HepG2 (cell line): ENCODE results near the gene IL1RAP. TPM values are rescaled to one million over a fixed set of nuclear protein-coding genes. Genes with fewer than 3 reads are reported as not detected.

Experiments used
- ATAC-seq: fragments of 200-7000 bp; cut with Tn5 transposase; 3 replicates; pipeline ENCODE4 v1.9.1; 2020; ENCODE audit warnings: mild to moderate bottlenecking, moderate library complexity
- BruUV-seq: library from RNA; stranded (reverse); fragments of 400-500 nt; replicated peaks from 2 replicates; lab custom pipeline; 2021; lab: Mats Ljungman, UMichigan
- CTCF ChIA-PET: fragments of 300-600 bp; formaldehyde crosslinking; extraction: SDS; loops from one replicate; lab custom pipeline; 2021; ENCODE audit warnings: low total read pairs, inconsistent platforms, low intra/inter-chr PET ratio; lab: Yijun Ruan, JAX
- POLR2A ChIA-PET: fragments of 350-600 bp; sonication (Branson Sonifier 250); formaldehyde crosslinking; loops from one replicate; lab custom pipeline; 2020; ENCODE audit warnings: antibody characterized with exemption, inconsistent platforms; lab: Yijun Ruan, JAX
- DNase-seq: peaks from one replicate; pipeline ENCODE4 v3.0.0-alpha.2; 2015; ENCODE audit warnings: low spot score
- FAIRE-seq: peaks from 3 replicates; lab custom pipeline; 2011; peaks lifted over from hg19 to GRCh38; lab: Jason Lieb, UNC
- H2AFZ ChIP-seq: one replicate; pipeline ENCODE4 v1.6.1; 2011; ENCODE audit warnings: low read length, inconsistent platforms
- H3K27ac ChIP-seq: fragments of 300-600 bp; 3 replicates; pipeline ENCODE4 v1.8.0; 2011; ENCODE audit warnings: mixed run types, mild to moderate bottlenecking, mixed read lengths, low read length, inconsistent platforms; ENCODE audit not compliant: insufficient read depth; ENCODE audit errors: extremely low read length
- H3K27me3 ChIP-seq, 2 experiments: fragments of 200-600 bp in 1 of 2; 2 replicates in 1 of 2; 3 replicates in 1 of 2; pipeline versions ENCODE4 v1.6.0 to v1.8.0; 2011; ENCODE audit warnings: low read length in 2 of 2, mild to moderate bottlenecking in 2 of 2, moderate library complexity in 2 of 2, inconsistent platforms in 1 of 2; ENCODE audit not compliant: insufficient read depth in 2 of 2, control insufficient read depth in 1 of 2
- H3K36me3 ChIP-seq, 2 experiments: fragments of 200-600 bp in 1 of 2; replicated peaks in 1 of 2; 2 replicates in 1 of 2; 3 replicates in 1 of 2; pipeline versions ENCODE4 v1.5.1 to v1.8.0; 2011; ENCODE audit warnings: low read length in 2 of 2, inconsistent platforms in 1 of 2; ENCODE audit not compliant: insufficient read depth in 2 of 2, control insufficient read depth in 1 of 2
- H3K4me1 ChIP-seq: 2 replicates; pipeline ENCODE4 v1.5.1; 2012; ENCODE audit warnings: low read length, inconsistent platforms; ENCODE audit not compliant: insufficient read depth
- H3K4me2 ChIP-seq: 2 replicates; pipeline ENCODE4 v1.6.0; 2011; ENCODE audit warnings: low read depth, low read length, inconsistent platforms
- H3K4me3 ChIP-seq, 3 experiments: fragments of 200-600 bp in 1 of 3; sonication (generic), shearing (Covaris generic) in 1 of 3; replicated peaks in 1 of 3; 2 replicates each; pipeline ENCODE4 v1.5.1; 2011 to 2016; ENCODE audit warnings: low read length in 3 of 3, inconsistent platforms in 2 of 3, low read depth in 2 of 3, mild to moderate bottlenecking in 2 of 3, control low read depth in 1 of 3, mixed read lengths in 1 of 3; ENCODE audit not compliant: insufficient read depth in 1 of 3
- H3K79me2 ChIP-seq: one replicate; pipeline ENCODE4 v1.6.1; 2011; ENCODE audit warnings: low read length, inconsistent platforms; ENCODE audit not compliant: insufficient read depth
- H3K9ac ChIP-seq: 2 replicates; pipeline ENCODE4 v1.6.0; 2011; ENCODE audit warnings: mild to moderate bottlenecking, low read depth, low read length, inconsistent platforms; ENCODE audit not compliant: insufficient read depth
- H3K9me3 ChIP-seq: 2 replicates; pipeline ENCODE4 v1.5.1; 2012; ENCODE audit warnings: mild to moderate bottlenecking, low read length
- H4K20me1 ChIP-seq: 2 replicates; pipeline ENCODE4 v1.6.0; 2011; ENCODE audit warnings: inconsistent platforms, mild to moderate bottlenecking, low read length, moderate library complexity; ENCODE audit not compliant: insufficient read depth
- GABPA ChIP-seq, 2 experiments: IDR thresholded peaks; 2 replicates each; pipeline ENCODE4 v1.6.1; 2011 to 2016; ENCODE audit warnings: low read depth in 2 of 2, low read length in 1 of 2, missing biosample characterization in 1 of 2, missing genetic modification characterization in 1 of 2
- HNF1B ChIP-seq: sonication (generic); formaldehyde crosslinking; IDR thresholded peaks from 2 replicates; pipeline ENCODE4 v1.5.1; 2020; ENCODE audit warnings: mild to moderate bottlenecking, moderate library complexity, missing genetic modification reagents
- MEF2D ChIP-seq: sonication (generic); formaldehyde crosslinking; IDR thresholded peaks from 2 replicates; pipeline ENCODE4 v1.5.1; 2020; ENCODE audit warnings: mild to moderate bottlenecking, missing genetic modification reagents
- MEIS2 ChIP-seq: sonication (generic); formaldehyde crosslinking; IDR thresholded peaks from 2 replicates; pipeline ENCODE4 v1.9.0; 2021; ENCODE audit warnings: mild to moderate bottlenecking, missing genetic modification reagents
- NCOA5 ChIP-seq: sonication (generic); formaldehyde crosslinking; IDR thresholded peaks from 2 replicates; pipeline ENCODE4 v1.4.0; 2020; ENCODE audit warnings: missing genetic modification reagents
- PAWR ChIP-seq: sonication (generic); formaldehyde crosslinking; IDR thresholded peaks from 2 replicates; pipeline ENCODE4 v1.4.0; 2020; ENCODE audit warnings: missing genetic modification reagents, mild to moderate bottlenecking, borderline replicate concordance
- TRIM24 ChIP-seq: sonication (generic); formaldehyde crosslinking; IDR thresholded peaks from 2 replicates; pipeline ENCODE4 v1.8.0; 2022; ENCODE audit warnings: mild to moderate bottlenecking, missing genetic modification reagents
- ZBTB10 ChIP-seq: sonication (generic); formaldehyde crosslinking; IDR thresholded peaks from 2 replicates; pipeline ENCODE4 v1.4.0; 2020; ENCODE audit warnings: missing genetic modification reagents, borderline replicate concordance
- ZBTB42 ChIP-seq: sonication (generic); formaldehyde crosslinking; IDR thresholded peaks from 2 replicates; pipeline ENCODE4 v1.5.0; 2020; ENCODE audit warnings: mild to moderate bottlenecking, missing genetic modification reagents
- ZNF230 ChIP-seq: sonication (generic); formaldehyde crosslinking; IDR thresholded peaks from 2 replicates; pipeline ENCODE4 v1.4.0; 2020; ENCODE audit warnings: mild to moderate bottlenecking, missing genetic modification reagents
- ZNF264 ChIP-seq: sonication (generic); formaldehyde crosslinking; IDR thresholded peaks from 2 replicates; pipeline ENCODE4 v1.4.0; 2020; ENCODE audit warnings: missing genetic modification reagents
- ZNF367 ChIP-seq: sonication (generic); formaldehyde crosslinking; IDR thresholded peaks from 2 replicates; pipeline ENCODE4 v1.4.0; 2020; ENCODE audit warnings: missing genetic modification reagents, borderline replicate concordance
- ZNF414 ChIP-seq: sonication (generic); formaldehyde crosslinking; IDR thresholded peaks from 2 replicates; pipeline ENCODE4 v1.5.0; 2020; ENCODE audit warnings: missing genetic modification reagents
- ZNF570 ChIP-seq: sonication (generic); formaldehyde crosslinking; IDR thresholded peaks from 2 replicates; pipeline ENCODE4 v1.4.0; 2020; ENCODE audit warnings: mild to moderate bottlenecking, missing genetic modification reagents, borderline replicate concordance
- ZNF775 ChIP-seq: sonication (generic); formaldehyde crosslinking; IDR thresholded peaks from 2 replicates; pipeline ENCODE4 v1.4.0; 2020; ENCODE audit warnings: missing genetic modification reagents, mild to moderate bottlenecking, moderate library complexity, borderline replicate concordance
- ZNF883 ChIP-seq: sonication (generic); formaldehyde crosslinking; IDR thresholded peaks from 2 replicates; pipeline ENCODE4 v1.5.1; 2020; ENCODE audit warnings: mild to moderate bottlenecking, missing genetic modification reagents; ENCODE audit errors: not compliant biosample characterization
- ZNF891 ChIP-seq: sonication (generic); formaldehyde crosslinking; IDR thresholded peaks from 2 replicates; pipeline ENCODE4 v1.5.0; 2020; ENCODE audit warnings: mild to moderate bottlenecking, missing genetic modification reagents
- WGBS: methylation state at CpG from one replicate; pipeline ENCODE4 v1.1.6; 2017; ENCODE audit warnings: low lambda C conversion rate; 5-methylcytosine and 5-hydroxymethylcytosine counted together
- in situ Hi-C: cut with HindIII; loops from 2 replicates; pipeline ENCODE4 v1.10.0; 2017; ENCODE audit warnings: low pct_unique_long_range_greater_than_20kb; ENCODE audit not compliant: extremely low pct_ligation_motif_present
- intact Hi-C: fragments of 100-400 bp; cut with micrococcal nuclease; formaldehyde crosslinking; loops from one replicate; pipeline ENCODE4 v1.10.0; 2022; ENCODE audit not compliant: unreplicated experiment
- polyA plus RNA-seq, 8 experiments: library from polyadenylated mRNA; depleted of rRNA in 3 of 8; stranded (reverse) in 7 of 8; unstranded in 1 of 8; fragments of >200 nt; fragmentation: Illumina TruSeq in 4 of 8; extraction: Trizol in 4 of 8; gene quantifications; 2 replicates each; pipeline versions ENCODE4 v1.2.1 to v1.2.3, GENCODE V29; 2011 to 2016; ENCODE audit warnings: low read depth in 4 of 8, missing spikeins in 1 of 8, mixed read lengths in 1 of 8; ENCODE audit not compliant: insufficient read depth in 1 of 8
- total RNA-seq, 5 experiments: library from RNA; depleted of rRNA; stranded (reverse); fragments of >200 nt; fragmentation: Illumina TruSeq; extraction: Trizol; gene quantifications; 2 replicates each; pipeline ENCODE4 v1.2.3, GENCODE V29; 2016; ENCODE audit warnings: low read depth in 1 of 5
- TF ChIP-seq, protein P1 (sequence below): sonication (generic); formaldehyde crosslinking; IDR thresholded peaks from 2 replicates; pipeline ENCODE4 v1.4.0; 2020; ENCODE audit warnings: missing genetic modification reagents

Gene IL1RAP
- total and polyA plus RNA-seq, 2 of the 13 experiments (the other 11 are each of a cell fraction or from before 2014, with no cell fraction given), result 18.3 to 54.9 TPM

DNA sequence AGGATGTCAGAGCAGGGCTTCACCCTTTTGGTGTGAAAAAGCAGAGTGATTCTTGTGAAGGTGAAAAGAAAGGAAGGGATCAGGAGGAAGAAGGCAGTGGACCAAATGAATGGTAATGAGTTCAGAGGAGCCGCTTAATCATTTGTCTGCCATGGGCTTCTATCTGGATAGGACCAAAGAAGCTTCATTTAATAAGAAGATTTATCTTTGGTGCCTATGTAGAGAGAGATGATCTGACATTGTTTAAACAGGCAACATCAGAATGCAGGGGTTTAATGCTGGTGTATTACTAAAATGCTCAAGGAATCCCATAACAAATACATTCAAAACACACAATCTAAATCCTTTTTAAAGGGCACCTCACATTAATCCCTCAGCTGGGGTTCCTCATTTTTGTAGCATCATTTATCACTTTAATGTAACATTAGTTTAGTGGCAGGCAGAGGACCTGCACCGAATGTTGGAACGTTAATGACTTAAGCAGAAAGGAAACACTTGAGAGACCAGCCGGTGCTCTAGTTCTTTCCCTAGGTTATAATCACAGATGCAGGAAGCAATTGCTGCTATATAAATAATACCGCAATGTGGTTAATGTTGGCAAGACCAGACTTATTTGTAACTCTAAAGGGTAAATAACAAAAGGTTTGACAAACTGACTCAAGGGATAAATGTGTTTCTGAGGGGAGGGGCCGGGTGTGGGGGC is 27.9 kb upstream of the IL1RAP start (continued):
- TF ChIP-seq ZNF230 (CRISPR knock-in tag) (no peak), ZNF570 (no peak)

DNA sequence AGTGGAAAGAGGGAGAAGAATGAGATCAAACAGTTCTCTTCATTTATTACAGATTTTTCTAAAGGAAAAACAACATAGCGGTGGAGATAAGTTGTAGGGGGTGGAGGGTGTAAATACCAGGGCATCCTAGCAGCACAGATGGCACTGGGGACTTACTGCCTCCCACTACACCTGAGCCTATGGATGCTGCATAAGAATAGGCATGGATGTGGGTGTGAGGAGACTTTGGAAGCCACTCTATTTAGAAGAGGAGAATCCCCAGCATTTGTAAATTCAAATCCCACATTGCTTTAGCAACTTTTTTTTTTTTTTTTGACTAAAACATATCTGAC is 27.4 kb upstream of the IL1RAP start:
- no peaks in the 10 kb centered on the region for H3K79me2 ChIP-seq
- no peaks in the 10 kb centered on the region for H3K9me3 ChIP-seq
- H3K4me1 ChIP-seq, result no peaks in the 10 kb centered on the region
- 13% methylated on average over 1 of the region's 1 CpG for WGBS
- POLR2A ChIA-PET, result no interaction called here
- no peak for ATAC-seq
- H3K36me3 ChIP-seq, result no peaks in the 10 kb centered on the region
- H2AFZ ChIP-seq, result no peak overlapping the region
- BruUV-seq, result no TSS peak
- in situ Hi-C loops, result no loop called here
- no peak for FAIRE-seq
- no peak overlapping the region for H3K4me2 ChIP-seq
- H4K20me1 ChIP-seq, result no peaks in the 10 kb centered on the region
- no peak overlapping the region for H3K4me3 ChIP-seq
- CTCF ChIA-PET, result no interaction called here
- H3K9ac ChIP-seq, result no peak overlapping the region
- DNase-seq, result no peak
- H3K27ac ChIP-seq, result no peak overlapping the region
- peaks cover 0 to 2% of the 10 kb centered on the region in 2 experiments; a peak in 2 of 5 replicates for H3K27me3 ChIP-seq
- intact Hi-C loops, result no loop called here
- TF ChIP-seq ZNF891 (CRISPR knock-in tag) (no peak), NCOA5 (CRISPR knock-in tag) (no peak), MEF2D (CRISPR knock-in tag) (no peak), ZNF367 (CRISPR knock-in tag) (no peak), PAWR (no peak), TRIM24 (CRISPR knock-in tag) (no peak), ZNF414 (no peak), GABPA (IDR thresholded peaks at IDR 0.05; ENCODE audit: low read depth, low read length) (no peak), GABPA (CRISPR knock-in tag; IDR thresholded peaks at IDR 0.05; ENCODE audit: low read depth) (no peak), ZNF775 (CRISPR knock-in tag) (no peak), MEIS2 (no peak), ZNF883 (CRISPR knock-in tag) (no peak), HNF1B (CRISPR knock-in tag) (no peak), ZNF264 (CRISPR knock-in tag) (no peak), ZBTB42 (no peak), ZBTB10 (CRISPR knock-in tag) (no peak)
- TF ChIP-seq, protein P1, sequence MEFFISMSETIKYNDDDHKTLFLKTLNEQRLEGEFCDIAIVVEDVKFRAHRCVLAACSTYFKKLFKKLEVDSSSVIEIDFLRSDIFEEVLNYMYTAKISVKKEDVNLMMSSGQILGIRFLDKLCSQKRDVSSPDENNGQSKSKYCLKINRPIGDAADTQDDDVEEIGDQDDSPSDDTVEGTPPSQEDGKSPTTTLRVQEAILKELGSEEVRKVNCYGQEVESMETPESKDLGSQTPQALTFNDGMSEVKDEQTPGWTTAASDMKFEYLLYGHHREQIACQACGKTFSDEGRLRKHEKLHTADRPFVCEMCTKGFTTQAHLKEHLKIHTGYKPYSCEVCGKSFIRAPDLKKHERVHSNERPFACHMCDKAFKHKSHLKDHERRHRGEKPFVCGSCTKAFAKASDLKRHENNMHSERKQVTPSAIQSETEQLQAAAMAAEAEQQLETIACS (CRISPR knock-in tag), result no peak
